SK-MEL-5 (cell line): Measurements from ENCODE around the gene OR1J4. TPM values are rescaled to one million over a fixed set of nuclear protein-coding genes. Genes with fewer than 3 reads are reported as not detected.
A peak's percentile ranks its signal among the peaks of the same experiment; 100 is the strongest.
"Not testable (repeated sequence)": the region's sequence is repeated elsewhere in the genome, so short reads cannot be mapped to it uniquely, and the experiment has no call there.

Experiments
- DNase-seq: peaks from one replicate; pipeline ENCODE4 v3.0.0-alpha.2; 2016; ENCODE audit warnings: low read depth, low spot score
- in situ Hi-C: cut with HindIII; loops from 2 replicates; pipeline ENCODE4 v1.10.0; 2016; ENCODE audit warnings: low sequenced_read_pairs, high pct_unique_total_duplicates, low pct_unique_long_range_greater_than_20kb
- polyA plus RNA-seq, 2 experiments: library from polyadenylated mRNA; depleted of rRNA; stranded (reverse); fragments of >200 nt; gene quantifications; 2 replicates each; pipeline ENCODE4 v1.2.3, GENCODE V29; 2015
- total RNA-seq: library from RNA; depleted of rRNA; stranded (reverse); fragments of >200 nt; shearing (Covaris generic); gene quantifications from 2 replicates; pipeline ENCODE4 v1.2.3, GENCODE V29; 2014; rRNA removed

The OR1J4 gene, protein sequence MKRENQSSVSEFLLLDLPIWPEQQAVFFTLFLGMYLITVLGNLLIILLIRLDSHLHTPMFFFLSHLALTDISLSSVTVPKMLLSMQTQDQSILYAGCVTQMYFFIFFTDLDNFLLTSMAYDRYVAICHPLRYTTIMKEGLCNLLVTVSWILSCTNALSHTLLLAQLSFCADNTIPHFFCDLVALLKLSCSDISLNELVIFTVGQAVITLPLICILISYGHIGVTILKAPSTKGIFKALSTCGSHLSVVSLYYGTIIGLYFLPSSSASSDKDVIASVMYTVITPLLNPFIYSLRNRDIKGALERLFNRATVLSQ
- not detected in 2 replicates for total RNA-seq
- not detected in 2 replicates for polyA plus RNA-seq (2015; cell fraction: cytosol; rRNA removed)
- polyA plus RNA-seq (2015; cell fraction: nucleus; rRNA removed), result not detected in 2 replicates

DNA sequence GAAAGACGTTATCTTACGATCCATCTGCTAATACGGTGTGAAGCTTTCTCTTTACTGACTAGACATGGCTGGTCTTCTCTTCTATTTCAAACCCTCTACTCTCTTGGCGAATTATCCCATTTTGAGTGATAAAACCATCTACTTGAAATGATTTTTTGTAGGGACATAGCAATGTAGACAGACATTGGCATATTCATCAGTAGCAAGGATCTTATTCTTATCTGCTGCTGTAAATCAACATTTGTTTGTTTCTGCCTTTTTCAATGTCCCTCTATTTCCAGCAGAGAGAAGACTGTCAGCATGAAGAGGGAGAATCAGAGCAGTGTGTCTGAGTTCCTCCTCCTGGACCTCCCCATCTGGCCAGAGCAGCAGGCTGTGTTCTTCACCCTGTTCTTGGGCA is at the start of gene OR1J4:
OR1J4 (plus strand) TSS at position 301 of the 400 bp plus-strand sequence; CDS start at position 301, 0 bp downstream.
- no peak for DNase-seq
- in situ Hi-C loops, result no loop called here

DNA sequence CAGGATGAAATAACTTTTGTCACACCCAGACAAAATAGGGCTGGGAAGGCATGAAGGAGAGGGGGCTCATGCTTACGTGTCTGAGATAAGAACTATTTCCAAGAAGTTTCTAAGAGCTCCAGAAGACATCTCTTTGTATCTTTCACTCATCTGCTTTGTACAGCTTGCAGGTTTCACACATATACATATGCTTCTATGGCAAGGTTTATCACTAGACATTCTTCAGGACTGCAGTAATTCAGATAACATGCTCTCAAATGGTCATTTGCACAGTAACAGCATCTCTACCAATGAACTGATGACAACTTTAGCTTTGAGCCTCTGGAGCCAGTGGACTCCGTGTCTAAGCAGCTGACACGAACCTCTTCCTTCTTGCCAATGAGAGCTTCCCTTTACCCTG is 44.4 kb upstream of the OR1J4 start:
- no peak for DNase-seq
- in situ Hi-C loops, result no loop called here

DNA sequence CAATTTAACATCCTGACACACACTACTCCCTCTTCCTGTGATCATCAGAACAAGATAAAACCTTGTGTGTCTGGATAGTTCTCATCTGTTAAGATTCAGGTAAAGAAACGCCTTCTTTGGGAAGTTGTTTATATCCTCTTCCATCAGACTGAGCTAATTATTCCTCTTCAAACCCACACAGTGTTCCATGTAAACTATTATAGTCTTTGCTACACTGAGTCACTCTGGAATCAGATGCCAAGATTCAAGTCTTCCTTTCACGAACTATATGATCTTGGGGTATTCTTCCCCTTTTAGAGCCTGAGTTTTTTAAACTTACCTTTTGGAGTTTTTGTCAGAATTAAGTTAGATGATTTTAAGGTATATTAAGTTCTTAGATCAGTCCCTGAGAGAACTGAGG is 43.2 kb upstream of the OR1J4 start:
- DNase-seq, result no peak
- in situ Hi-C loops, result no loop called here

DNA sequence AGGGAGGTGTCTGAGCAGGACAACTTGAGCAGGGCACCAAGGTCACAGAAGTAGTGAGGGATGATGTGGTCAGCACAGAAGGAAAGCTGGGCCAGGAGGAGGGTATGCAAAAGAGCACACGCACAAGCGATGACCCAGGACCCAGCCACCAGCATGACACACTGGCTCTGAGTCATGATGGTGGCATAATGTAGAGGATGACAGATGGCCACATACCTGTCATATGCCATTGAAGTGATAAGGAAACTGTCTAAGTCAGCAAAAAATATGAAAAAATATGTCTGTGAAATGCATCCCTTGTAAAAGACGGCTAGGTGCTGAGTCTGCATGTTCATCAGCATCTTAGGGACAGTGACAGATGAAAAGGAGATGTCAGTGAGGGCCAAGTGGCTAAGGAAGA is 41.6 kb upstream of the OR1J4 start:
- in situ Hi-C loops, result no loop called here
- no peak for DNase-seq

DNA sequence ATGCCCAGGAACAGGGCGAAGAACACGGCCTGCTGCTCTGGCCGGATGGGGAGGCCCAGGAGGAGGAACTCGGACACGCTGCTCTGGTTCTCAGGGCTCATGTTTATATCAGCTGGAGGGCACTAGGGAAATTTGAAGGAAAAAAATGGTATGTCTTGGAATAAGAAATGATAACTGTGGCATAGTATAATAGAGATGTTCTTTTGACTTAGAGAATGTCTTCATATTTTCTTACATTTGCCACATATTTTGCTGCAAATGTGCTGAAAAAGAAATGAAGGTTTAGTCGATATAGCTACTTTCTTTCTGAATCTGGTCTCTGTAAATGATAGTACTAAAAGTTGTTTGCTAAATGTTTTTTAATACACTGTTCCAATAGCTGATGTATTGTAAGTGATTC is 41.1 kb upstream of the OR1J4 start, which contains the start of gene OR1J1:
OR1J1 (minus strand) TSS at position 101 of the 400 bp plus-strand sequence; CDS start at position 101, 0 bp downstream.
- no peak for DNase-seq
- in situ Hi-C loops, result no loop called here

DNA sequence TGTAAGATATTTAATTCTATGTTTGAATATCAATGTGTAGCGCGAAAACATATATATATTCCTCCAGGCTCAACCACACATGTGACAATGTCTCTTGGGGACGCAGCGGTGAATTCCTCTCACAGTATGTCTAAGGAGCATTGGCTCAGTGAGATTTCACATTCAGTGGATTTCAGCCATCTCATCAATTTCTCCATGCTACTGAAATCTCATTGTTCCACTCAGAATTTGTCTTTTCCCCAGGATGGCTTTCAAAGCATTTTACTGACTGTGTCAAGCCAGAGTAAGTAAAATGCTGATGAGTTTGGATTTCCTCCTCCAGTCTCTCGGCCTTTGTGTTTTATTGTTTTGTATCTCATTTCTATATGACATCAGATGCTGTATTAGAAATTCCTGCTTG is 39.9 kb upstream of the OR1J4 start:
- in situ Hi-C loops, result no loop called here
- no peak for DNase-seq

DNA sequence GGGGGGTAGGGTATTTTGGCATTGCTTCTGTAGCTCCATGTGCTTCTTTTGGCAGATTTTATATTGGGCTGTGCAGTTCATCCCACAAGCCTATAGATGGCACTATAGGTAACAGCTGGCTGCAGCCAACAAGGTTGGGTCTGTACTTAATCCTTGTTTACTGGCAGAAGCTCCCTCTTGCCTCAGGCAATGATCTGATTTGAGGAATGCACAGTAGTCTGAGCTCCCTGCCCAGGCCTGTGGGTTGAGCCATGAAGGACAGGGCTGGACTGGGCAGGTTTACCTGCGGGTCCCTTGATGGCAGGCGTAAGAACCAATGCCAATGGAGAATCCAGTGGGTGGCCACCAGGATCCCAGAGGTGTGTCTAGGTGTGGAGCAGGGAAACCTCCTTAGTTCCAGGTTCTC is 20.1 kb upstream of the OR1J4 start:
- DNase-seq, result peak; percentile 89
- in situ Hi-C loops, result no loop called here

DNA sequence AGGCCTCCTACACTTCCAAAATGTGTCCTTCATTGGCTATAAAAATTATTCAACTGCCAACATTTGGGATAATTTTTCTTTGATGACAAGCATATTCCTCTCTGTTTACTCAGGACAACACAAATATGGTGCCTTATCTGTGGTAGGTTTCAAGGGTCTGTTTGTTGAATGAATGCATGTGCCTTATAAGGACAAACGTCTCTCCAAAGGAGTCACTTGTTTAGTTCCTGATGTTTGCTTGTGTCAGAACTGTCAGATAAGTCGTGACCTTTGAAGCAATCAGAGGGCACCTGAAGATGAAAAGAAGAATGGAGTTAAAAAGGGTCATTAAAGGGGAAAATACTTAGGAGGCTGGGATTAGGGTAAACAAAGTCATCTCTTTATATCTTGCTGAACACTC is 12.0 kb upstream of the OR1J4 start:
- DNase-seq, result no peak
- in situ Hi-C loops, result no loop called here

DNA sequence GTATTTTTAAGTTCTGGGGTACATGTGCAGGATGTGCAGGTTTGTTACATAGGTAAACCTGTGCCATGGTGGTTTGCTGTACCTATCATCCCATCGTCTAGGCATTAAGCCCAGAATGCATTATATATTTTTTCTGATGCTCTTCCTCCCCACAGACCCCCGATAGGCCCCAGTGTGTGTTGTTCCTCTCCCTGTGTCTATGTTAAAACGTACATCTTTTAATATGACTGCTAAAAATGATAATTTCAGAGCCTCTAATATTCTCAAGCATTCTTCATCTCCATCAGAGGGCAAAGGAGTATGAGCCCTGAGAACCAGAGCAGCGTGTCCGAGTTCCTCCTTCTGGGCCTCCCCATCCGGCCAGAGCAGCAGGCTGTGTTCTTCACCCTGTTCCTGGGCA is 8.4 kb upstream of the OR1J4 start, which contains the start of gene OR1J2:
OR1J2 (plus strand) TSS at position 301 of the 400 bp plus-strand sequence; CDS start at position 301, 0 bp downstream.
- DNase-seq, result no peak
- in situ Hi-C loops, result no loop called here

DNA sequence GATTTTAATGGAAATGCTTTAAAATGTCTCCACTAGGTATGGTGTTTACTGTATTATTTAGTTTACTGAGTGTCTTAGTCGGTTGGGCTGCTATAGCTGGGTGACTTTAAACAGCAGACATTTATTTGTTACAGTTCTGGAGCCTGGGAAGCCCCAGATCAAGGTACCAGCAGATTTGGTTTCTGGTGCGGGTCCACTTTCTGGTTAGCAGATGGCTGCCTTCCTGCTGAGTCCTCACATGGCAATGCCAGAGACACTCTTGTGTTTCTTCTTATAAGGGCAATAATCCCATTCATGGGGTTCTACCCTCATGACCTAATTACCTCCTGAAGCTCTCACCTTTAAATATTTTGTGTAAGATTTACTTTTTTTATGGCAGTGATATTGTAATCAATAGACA is 715 bp upstream of the OR1J4 start:
- in situ Hi-C loops, result no loop called here
- DNase-seq, result no peak

DNA sequence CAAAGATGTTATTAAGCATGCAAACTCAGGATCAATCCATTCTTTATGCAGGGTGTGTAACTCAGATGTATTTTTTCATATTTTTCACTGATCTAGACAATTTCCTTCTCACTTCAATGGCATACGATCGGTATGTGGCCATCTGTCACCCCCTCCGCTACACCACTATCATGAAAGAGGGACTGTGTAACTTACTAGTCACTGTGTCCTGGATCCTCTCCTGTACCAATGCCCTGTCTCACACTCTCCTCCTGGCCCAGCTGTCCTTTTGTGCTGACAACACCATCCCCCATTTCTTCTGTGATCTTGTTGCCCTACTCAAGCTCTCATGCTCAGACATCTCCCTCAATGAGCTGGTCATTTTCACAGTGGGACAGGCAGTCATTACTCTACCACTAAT is 435 bp downstream of the OR1J4 start:
- DNase-seq, result no peak
- in situ Hi-C loops, result no loop called here

DNA sequence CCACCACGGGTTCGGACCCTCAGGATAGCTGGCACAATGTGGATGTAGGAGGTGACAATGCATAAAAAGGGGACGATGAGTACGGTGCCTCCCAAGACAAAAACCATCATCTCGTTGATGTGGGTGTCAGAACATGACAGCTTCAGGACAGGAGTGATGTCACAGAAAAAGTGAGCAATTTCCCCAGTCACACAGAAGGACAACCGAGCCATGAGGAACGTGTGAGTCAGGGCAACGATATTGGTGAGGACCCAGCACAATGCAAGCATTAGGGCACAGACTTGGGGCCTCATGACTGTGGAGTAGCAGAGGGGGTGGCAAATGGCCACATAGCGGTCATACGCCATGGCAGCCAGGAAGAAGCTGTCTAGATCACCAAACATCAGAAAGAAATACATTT is 7.7 kb downstream of the OR1J4 start:
- in situ Hi-C loops, result no loop called here
- DNase-seq, result no peak

DNA sequence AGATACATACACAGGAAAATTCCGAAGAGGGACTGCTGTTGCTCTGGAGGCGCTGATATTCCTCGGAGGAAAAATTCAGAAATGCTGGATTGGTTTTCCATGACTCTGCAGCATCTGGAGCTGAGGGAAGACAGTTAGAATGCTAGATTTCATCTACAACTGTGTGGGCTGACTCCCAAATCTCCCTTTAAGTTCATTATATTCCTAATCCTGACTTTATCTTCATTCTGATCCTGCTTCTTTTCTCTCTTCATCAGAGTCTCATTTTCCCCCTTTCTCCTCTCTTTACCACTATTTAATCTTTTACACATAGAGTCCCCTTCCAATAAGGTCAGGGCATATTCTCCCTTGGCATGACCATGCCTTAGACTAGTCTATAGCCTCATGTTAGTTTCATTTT is 8.3 kb downstream of the OR1J4 start, which contains the start of gene OR1N1:
OR1N1 (minus strand) TSS at position 101 of the 400 bp plus-strand sequence; CDS start at position 101, 0 bp downstream.
- in situ Hi-C loops, result no loop called here
- no peak for DNase-seq

DNA sequence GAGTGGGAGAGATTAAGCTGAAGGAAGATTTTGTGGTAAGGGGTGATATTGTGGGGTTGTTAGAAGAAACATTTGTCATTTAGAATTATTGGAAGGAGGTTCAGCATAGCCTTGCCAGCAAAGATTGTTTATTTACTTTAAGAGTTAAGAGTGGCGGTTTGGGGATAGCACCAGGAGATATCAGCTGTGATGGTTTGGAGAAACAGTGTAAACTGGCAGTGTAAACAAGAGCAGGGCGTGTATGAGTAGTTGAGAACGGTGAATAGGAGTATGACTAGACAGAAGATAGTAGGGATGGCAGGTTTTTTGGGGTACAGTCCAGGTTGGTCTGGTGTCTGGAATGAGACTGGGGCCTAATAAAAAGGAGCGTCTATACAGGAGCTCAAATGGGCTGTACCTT is 12.2 kb downstream of the OR1J4 start:
- in situ Hi-C loops, DNase-seq: not testable (repeated sequence)

DNA sequence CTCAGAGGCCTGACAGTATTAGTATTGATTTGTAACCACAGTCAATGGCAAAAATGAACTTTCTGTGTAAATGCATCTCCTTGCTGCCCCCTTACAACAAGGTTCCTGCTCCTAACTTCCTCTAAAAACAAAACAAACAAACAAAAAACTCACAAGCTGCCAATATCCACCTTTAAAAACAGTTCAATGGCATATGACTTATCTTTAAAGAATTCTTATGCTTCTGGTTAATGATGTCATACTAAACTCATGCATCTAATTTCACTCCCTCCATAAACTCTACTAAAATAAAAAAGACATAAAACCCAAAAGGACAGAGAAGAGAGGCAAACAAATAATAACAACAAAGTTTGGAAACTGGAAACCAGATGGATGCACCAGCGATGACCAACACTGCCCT is 17.2 kb downstream of the OR1J4 start:
- DNase-seq, result no peak
- in situ Hi-C loops, result no loop called here

DNA sequence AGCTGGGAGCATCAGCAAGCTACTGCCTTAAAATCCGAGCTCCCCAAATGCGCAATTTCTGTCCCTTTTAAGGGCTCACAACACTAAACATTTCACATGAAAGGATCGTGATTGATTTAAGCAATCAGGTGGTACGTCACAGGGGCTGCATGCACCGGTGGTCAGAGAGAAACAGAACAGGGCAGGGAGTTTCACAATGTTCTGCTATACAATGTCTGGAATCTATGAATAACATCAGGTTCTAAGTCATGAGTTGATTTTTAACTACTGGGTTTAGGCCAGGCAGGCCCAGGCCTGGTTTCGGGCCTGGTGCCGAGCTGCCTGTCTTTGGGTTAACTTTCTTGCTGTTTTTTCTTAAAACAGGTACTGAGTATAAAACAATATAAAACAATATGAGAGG is 18.1 kb downstream of the OR1J4 start:
- in situ Hi-C loops, DNase-seq: not testable (repeated sequence)

DNA sequence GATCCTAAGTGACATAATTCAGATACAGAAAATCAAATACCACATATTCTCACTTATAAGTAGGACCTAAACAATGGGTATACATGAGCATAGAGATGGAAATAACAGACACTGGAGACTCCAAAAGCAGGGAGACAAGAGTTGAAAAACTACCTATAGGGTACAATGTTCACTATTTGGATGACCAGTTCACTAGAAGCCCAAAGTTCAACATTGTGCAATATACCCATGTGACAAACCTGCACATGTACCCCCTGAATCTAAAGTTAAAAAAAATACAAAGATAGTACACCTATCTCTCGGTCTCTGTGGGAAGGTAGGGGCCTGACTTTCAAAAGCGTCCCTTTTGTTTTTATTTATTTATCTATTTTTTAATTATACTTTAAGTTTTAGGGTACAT is 19.8 kb downstream of the OR1J4 start:
- no peak for DNase-seq
- in situ Hi-C loops, result no loop called here

DNA sequence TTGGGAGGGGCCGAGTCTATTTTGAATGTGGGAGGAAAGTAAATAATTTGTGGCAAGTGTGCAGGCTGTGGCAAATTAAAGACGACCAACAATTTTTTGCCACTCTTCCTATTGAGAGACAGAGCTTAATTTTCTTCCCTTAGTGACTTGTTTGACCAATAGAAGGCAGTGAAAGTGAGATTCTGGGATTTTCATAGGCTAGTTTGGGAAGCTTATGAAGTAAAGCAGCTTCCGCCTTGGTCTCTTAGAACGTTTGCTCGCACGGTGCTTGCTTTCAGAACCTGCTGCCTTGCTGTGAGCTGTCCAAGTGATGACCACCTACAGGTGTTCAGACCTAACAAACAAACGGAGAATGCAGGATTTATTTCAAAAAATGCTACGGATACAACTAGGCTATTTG is 27.3 kb downstream of the OR1J4 start:
- in situ Hi-C loops, result no loop called here
- peak; percentile 48 for DNase-seq

DNA sequence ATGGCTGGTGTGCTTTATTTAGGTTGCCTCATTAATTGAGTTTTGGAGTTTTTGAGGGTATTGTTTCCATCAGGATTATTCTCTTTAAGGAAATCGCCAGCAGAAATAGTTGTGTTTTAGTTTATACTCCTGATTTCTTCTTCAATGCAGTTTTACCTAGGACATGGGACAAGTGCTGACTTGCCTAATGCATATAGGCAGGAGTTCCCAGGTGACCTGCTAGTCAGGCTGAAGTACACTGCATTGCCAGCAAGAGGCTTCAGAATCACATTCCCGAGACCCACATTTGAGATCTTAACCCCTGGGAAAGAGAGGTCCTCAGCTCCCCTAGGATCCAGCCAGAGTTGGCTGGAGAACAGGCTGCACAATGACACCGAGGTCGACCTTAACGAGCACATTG is 32.4 kb downstream of the OR1J4 start:
- in situ Hi-C loops, result no loop called here

More for the DNA sequence above, 32.4 kb downstream of the OR1J4 start:
- DNase-seq, result no peak
